OCI-LY7 (cell line): Measurements from ENCODE around the gene CEP104.

Experiments
- EZH2phosphoT487 ChIP-seq: fragments of 200-600 bp; sonication (generic); IDR thresholded peaks from 2 replicates; pipeline ENCODE4 v1.6.1; 2018; ENCODE audit warnings: low read depth, borderline replicate concordance, mild to moderate bottlenecking, mixed run types, antibody characterized with exemption, low read length, moderate library complexity, mixed read lengths
- TF ChIP-seq, protein P1 (sequence below): fragments of 200-600 bp; sonication (generic); conservative IDR thresholded peaks from 2 replicates; pipeline ENCODE4 v1.5.1; 2014; ENCODE audit warnings: mild to moderate bottlenecking, antibody characterized with exemption, low read length, moderate library complexity, mixed read lengths

DNA sequence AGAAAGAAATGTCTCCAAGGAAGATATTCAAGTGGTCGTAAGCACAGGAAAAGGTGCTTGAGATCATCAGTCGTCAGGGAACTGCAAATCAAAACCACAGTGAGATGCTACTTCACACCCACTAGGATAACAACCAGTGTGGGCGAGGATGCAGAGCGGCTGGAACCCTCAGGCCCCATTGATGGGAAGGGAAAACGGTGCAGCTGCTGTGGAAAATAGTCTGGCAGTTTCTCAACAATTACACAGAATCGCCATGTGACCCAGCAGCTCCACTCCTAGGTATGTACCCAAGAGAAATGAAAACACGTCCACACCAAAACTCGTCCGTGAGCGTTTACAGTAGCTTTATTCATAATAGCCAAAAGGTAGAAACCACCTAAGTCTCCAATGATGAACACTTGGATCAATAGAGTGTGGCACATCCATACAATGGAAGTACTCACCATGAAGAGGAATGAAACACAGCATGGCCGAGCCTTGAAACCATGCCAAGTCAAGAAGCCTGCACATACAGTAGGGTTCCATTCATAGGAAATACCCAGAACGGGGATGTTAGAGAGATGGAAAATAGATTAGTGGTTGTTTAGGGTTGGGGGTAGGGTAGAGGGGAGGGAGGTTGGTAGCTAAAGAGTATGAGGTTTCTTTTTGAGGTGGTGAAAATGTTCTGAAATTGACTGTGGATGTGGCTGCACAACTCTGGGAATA is 6.4 kb upstream of the CEP104 start:
- no peak for TF ChIP-seq EZH2phosphoT487
- TF ChIP-seq, protein P1, sequence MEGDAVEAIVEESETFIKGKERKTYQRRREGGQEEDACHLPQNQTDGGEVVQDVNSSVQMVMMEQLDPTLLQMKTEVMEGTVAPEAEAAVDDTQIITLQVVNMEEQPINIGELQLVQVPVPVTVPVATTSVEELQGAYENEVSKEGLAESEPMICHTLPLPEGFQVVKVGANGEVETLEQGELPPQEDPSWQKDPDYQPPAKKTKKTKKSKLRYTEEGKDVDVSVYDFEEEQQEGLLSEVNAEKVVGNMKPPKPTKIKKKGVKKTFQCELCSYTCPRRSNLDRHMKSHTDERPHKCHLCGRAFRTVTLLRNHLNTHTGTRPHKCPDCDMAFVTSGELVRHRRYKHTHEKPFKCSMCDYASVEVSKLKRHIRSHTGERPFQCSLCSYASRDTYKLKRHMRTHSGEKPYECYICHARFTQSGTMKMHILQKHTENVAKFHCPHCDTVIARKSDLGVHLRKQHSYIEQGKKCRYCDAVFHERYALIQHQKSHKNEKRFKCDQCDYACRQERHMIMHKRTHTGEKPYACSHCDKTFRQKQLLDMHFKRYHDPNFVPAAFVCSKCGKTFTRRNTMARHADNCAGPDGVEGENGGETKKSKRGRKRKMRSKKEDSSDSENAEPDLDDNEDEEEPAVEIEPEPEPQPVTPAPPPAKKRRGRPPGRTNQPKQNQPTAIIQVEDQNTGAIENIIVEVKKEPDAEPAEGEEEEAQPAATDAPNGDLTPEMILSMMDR: no peak
